B cell (primary cell): ENCODE measurements around the gene DNAJA4. TPM values are rescaled to one million over a fixed set of nuclear protein-coding genes. Genes with fewer than 3 reads are reported as not detected.

Experiments
- ATAC-seq: fragments of 200-7000 bp; cut with Tn5 transposase; one replicate; pipeline ENCODE4 v1.10.0; 2021; ENCODE audit warnings: low read depth, mild to moderate bottlenecking, moderate number of reproducible peaks, moderate library complexity
- CTCF ChIA-PET: fragments of 350-600 bp; sonication (Branson Sonifier 250); formaldehyde crosslinking; loops from one replicate; lab custom pipeline; 2021; ENCODE audit warnings: antibody characterized with exemption, inconsistent platforms; lab: Charles Lee
- POLR2A ChIA-PET: fragments of 350-600 bp; sonication (Branson Sonifier 250); formaldehyde crosslinking; loops from one replicate; lab custom pipeline; 2021; ENCODE audit warnings: antibody characterized with exemption; lab: Charles Lee
- DNase-seq: peaks from one replicate; pipeline ENCODE4 v3.0.0; 2013
- H2AFZ ChIP-seq: 2 replicates; pipeline ENCODE4 v1.6.1; 2012; ENCODE audit warnings: mild to moderate bottlenecking, low read depth, low read length; ENCODE audit not compliant: insufficient read depth, poor library complexity, severe bottlenecking
- H3K27ac ChIP-seq, 2 donors: 1 replicate in 1 of 2; 2 replicates in 1 of 2; pipeline ENCODE4 v1.5.1; 2012 to 2013; ENCODE audit warnings: low read length in 2 of 2, mild to moderate bottlenecking in 2 of 2, moderate library complexity in 1 of 2
- H3K27me3 ChIP-seq, 4 experiments: fragments of 200-600 bp in 1 of 4; sonication (generic) in 1 of 4; replicated peaks in 1 of 4; 1 replicate in 2 of 4; 2 replicates in 2 of 4; pipeline versions ENCODE4 v1.6.1 to v1.7.0; 2013 to 2016; ENCODE audit warnings: low read length in 3 of 4, mild to moderate bottlenecking in 2 of 4, mixed read lengths in 1 of 4, moderate library complexity in 1 of 4; ENCODE audit not compliant: insufficient read depth in 4 of 4, control insufficient read depth in 3 of 4; ENCODE audit errors: control extremely low read depth in 1 of 4
- H3K36me3 ChIP-seq, 2 experiments: replicated peaks in 1 of 2; 1 replicate in 1 of 2; 2 replicates in 1 of 2; pipeline versions ENCODE4 v1.6.1 to v1.7.1; 2013; ENCODE audit warnings: low read length in 1 of 2; ENCODE audit not compliant: insufficient read depth in 2 of 2, control insufficient read depth in 1 of 2; ENCODE audit errors: control extremely low read depth in 1 of 2, extremely low read depth in 1 of 2
- H3K4me1 ChIP-seq, 2 donors: fragments of 200-600 bp in 1 of 2; sonication (generic) in 1 of 2; 1 replicate in 1 of 2; 2 replicates in 1 of 2; pipeline versions ENCODE4 v1.5.1 to v1.6.1; 2013 to 2017; ENCODE audit warnings: low read length in 2 of 2; ENCODE audit not compliant: control insufficient read depth in 2 of 2, insufficient read depth in 2 of 2
- H3K4me2 ChIP-seq: replicated peaks from 2 replicates; pipeline ENCODE3; 2012; ENCODE audit warnings: mild to moderate bottlenecking, low read depth, low read length; ENCODE audit not compliant: poor library complexity, severe bottlenecking
- H3K4me3 ChIP-seq, 5 experiments: fragments of 200-600 bp in 1 of 5; sonication (generic) in 1 of 5; 1 replicate in 3 of 5; 2 replicates in 2 of 5; pipeline versions ENCODE4 v1.5.1 to v1.7.0; 2011 to 2016; ENCODE audit warnings: low read length in 4 of 5, mild to moderate bottlenecking in 4 of 5, low read depth in 2 of 5, control low read depth in 1 of 5, moderate library complexity in 1 of 5; ENCODE audit not compliant: insufficient read depth in 1 of 5; ENCODE audit errors: control extremely low read depth in 1 of 5, extremely low read depth in 1 of 5
- H3K79me2 ChIP-seq: fragments of 200-600 bp; sonication (generic); one replicate; pipeline ENCODE4 v1.6.0; 2016; ENCODE audit warnings: low read length; ENCODE audit not compliant: control insufficient read depth, insufficient read depth
- H3K9ac ChIP-seq: fragments of 200-600 bp; sonication (generic); 2 replicates; pipeline ENCODE4 v1.6.1; 2017; ENCODE audit warnings: mild to moderate bottlenecking, low read length, moderate library complexity
- H3K9me3 ChIP-seq, 3 donors: one replicate each; pipeline versions ENCODE4 v1.6.1 to v1.7.1; 2013; ENCODE audit warnings: low read length in 2 of 3; ENCODE audit not compliant: control insufficient read depth in 2 of 3, insufficient read depth in 1 of 3; ENCODE audit errors: control extremely low read depth in 1 of 3
- H4K20me1 ChIP-seq: 2 replicates; pipeline ENCODE4 v1.6.0; 2012; ENCODE audit warnings: mild to moderate bottlenecking, low read length; ENCODE audit not compliant: insufficient read depth, control insufficient read depth, poor library complexity, severe bottlenecking
- H3K27ac Mint-ChIP-seq: one replicate; pipeline ENCODE4 v1.8.0; 2021; ENCODE audit warnings: mixed read lengths
- H3K27me3 Mint-ChIP-seq: one replicate; pipeline ENCODE4 v1.8.0; 2021; ENCODE audit warnings: mixed read lengths
- H3K4me1 Mint-ChIP-seq: one replicate; pipeline ENCODE4 v1.8.0; 2021; ENCODE audit warnings: mixed read lengths
- H3K4me3 Mint-ChIP-seq: one replicate; pipeline ENCODE4 v1.8.0; 2021; ENCODE audit warnings: mixed read lengths
- H3K9me3 Mint-ChIP-seq: one replicate; pipeline ENCODE4 v1.8.0; 2022; ENCODE audit warnings: mixed read lengths; ENCODE audit not compliant: insufficient read depth
- CTCF ChIP-seq: fragments of 200-600 bp; IDR thresholded peaks from one replicate; pipeline ENCODE4 v1.8.0; 2022; ENCODE audit warnings: antibody characterized with exemption, mild to moderate bottlenecking
- EZH2 ChIP-seq: IDR thresholded peaks from 2 replicates; pipeline ENCODE4 v1.6.1; 2012; ENCODE audit warnings: borderline replicate concordance, low read depth, mild to moderate bottlenecking, moderate library complexity, low read length; ENCODE audit not compliant: insufficient read depth, poor library complexity, severe bottlenecking
- WGBS: methylation state at CpG from one replicate; pipeline ENCODE4 v1.1.5; 2013; ENCODE audit warnings: missing lambda C conversion rate; ENCODE audit not compliant: insufficient coverage; 5-methylcytosine and 5-hydroxymethylcytosine counted together
- intact Hi-C: fragments of 100-400 bp; cut with micrococcal nuclease; formaldehyde crosslinking; loops from one replicate; pipeline ENCODE4 v1.10.0; 2022
- polyA plus RNA-seq: library from polyadenylated mRNA; depleted of rRNA; stranded (reverse); fragments of >200 nt; gene quantifications from 2 replicates; pipeline ENCODE4 v1.2.3, GENCODE V29; 2012
- total RNA-seq, 2 donors: library from RNA; stranded (reverse); fragments of 120-200 nt in 1 of 2; gene quantifications; 1 replicate in 1 of 2; 2 replicates in 1 of 2; pipeline versions ENCODE4 v1.2.3 to v1.2.4, GENCODE V29; 2013 to 2022

DNAJA4 gene
- total and polyA plus RNA-seq, 2 donors (not counting 1 experiment from before 2014, with no cell fraction given), result 13.2 to 20.0 TPM

- H3K27ac Mint-ChIP-seq, result no peak overlapping the region
- Histone ChIP-seq H3K27me3 (no peaks in the 10 kb centered on the region), H4K20me1 (no peaks in the 10 kb centered on the region), H3K27ac (no peak overlapping the region), H3K9ac (no peak overlapping the region), H3K4me1 (no peaks in the 10 kb centered on the region), H3K9me3 (no peaks in the 10 kb centered on the region), H3K4me3 (no peak overlapping the region), H3K36me3 (no peaks in the 10 kb centered on the region), H2AFZ (no peak overlapping the region), H3K4me2 (no peak overlapping the region), H3K79me2 (no peaks in the 10 kb centered on the region)
- no peaks in the 10 kb centered on the region for H3K4me1 Mint-ChIP-seq
- WGBS, result 100% methylated on average over 3 of the region's 5 CpGs
- TF ChIP-seq CTCF (no peak), EZH2 (no peak)
- no peaks in the 10 kb centered on the region for H3K9me3 Mint-ChIP-seq
- CTCF ChIA-PET, result interaction anchor here (1.6 kb wide), 1 partner anchor 27 kb away, joined by 6 read pairs; no protein-coding TSS in a partner anchor
- POLR2A ChIA-PET, result no interaction called here
- no peaks in the 10 kb centered on the region for H3K27me3 Mint-ChIP-seq
- intact Hi-C loops, result no loop called here
- no peak for DNase-seq
- no peak for ATAC-seq
- no peak overlapping the region for H3K4me3 Mint-ChIP-seq
Observed at GRCh38 chr15:78222745-78223395, 41.5 kb upstream of the DNAJA4 start.

- no peaks in the 10 kb centered on the region for H3K36me3 ChIP-seq
- no peaks in the 10 kb centered on the region for H3K27me3 Mint-ChIP-seq
- no peaks in the 10 kb centered on the region for H3K79me2 ChIP-seq
- H2AFZ ChIP-seq, result no peak overlapping the region
- ChIA-PET POLR2A (no interaction called here), CTCF (interaction anchor here (1.1 to 1.6 kb wide), 2 partner anchors 28 to 110 kb away, joined by 4 to 6 read pairs; no protein-coding TSS in a partner anchor)
- no peaks in the 10 kb centered on the region for H3K9me3 ChIP-seq
- ATAC-seq (no peak), DNase-seq (no peak)
- no peak overlapping the region for H3K9ac ChIP-seq
- TF ChIP-seq EZH2 (no peak), CTCF (no peak)
- no peak overlapping the region for H3K27ac ChIP-seq
- no peaks in the 10 kb centered on the region for H3K9me3 Mint-ChIP-seq
- H3K27ac Mint-ChIP-seq, result no peak overlapping the region
- no peak overlapping the region for H3K4me2 ChIP-seq
- no peaks in the 10 kb centered on the region for H3K27me3 ChIP-seq
- H3K4me3 Mint-ChIP-seq, result no peak overlapping the region
- WGBS, result 81% methylated on average over 3 of the region's 4 CpGs
- no peaks in the 10 kb centered on the region for H3K4me1 Mint-ChIP-seq
- intact Hi-C loops, result no loop called here
- no peaks in the 10 kb centered on the region for H4K20me1 ChIP-seq
- H3K4me3 ChIP-seq, result no peak overlapping the region
- no peaks in the 10 kb centered on the region for H3K4me1 ChIP-seq
Observed at GRCh38 chr15:78223396-78224022, 40.9 kb upstream of the DNAJA4 start.
